ENCODE results near the gene CDHR5.
A peak's percentile ranks its signal among the peaks of the same experiment; 100 is the strongest.

Gene CDHR5

GRCh38 chr11:612201-612960 lies 12.4 kb downstream of the CDHR5 start:
- peaks cover 56 to 66% (median 64%) of the 10 kb centered on the region in 3 donors for H3K36me3 ChIP-seq
- no peak overlapping the region for H3K27ac ChIP-seq
- intact Hi-C loops (cut with DNase I; ENCODE audit: low total_unique reads): loop anchor here (5.0 kb wide), 1 partner anchor 35 kb away; the partner anchor contains the start of gene PHRF1
- no peaks in the 10 kb centered on the region for H3K27me3 ChIP-seq
- no peak overlapping the region for H3K4me3 ChIP-seq
- H3K9me3 ChIP-seq: no peaks in the 10 kb centered on the region
- DNase-seq: no peak
- TF ChIP-seq, protein P1, sequence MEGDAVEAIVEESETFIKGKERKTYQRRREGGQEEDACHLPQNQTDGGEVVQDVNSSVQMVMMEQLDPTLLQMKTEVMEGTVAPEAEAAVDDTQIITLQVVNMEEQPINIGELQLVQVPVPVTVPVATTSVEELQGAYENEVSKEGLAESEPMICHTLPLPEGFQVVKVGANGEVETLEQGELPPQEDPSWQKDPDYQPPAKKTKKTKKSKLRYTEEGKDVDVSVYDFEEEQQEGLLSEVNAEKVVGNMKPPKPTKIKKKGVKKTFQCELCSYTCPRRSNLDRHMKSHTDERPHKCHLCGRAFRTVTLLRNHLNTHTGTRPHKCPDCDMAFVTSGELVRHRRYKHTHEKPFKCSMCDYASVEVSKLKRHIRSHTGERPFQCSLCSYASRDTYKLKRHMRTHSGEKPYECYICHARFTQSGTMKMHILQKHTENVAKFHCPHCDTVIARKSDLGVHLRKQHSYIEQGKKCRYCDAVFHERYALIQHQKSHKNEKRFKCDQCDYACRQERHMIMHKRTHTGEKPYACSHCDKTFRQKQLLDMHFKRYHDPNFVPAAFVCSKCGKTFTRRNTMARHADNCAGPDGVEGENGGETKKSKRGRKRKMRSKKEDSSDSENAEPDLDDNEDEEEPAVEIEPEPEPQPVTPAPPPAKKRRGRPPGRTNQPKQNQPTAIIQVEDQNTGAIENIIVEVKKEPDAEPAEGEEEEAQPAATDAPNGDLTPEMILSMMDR (IDR thresholded peaks at IDR 0.05): no peak
- peaks cover 0 to 28% (median 19%) of the 10 kb centered on the region in 4 donors for H3K4me1 ChIP-seq

- peak in 1 of 2 donors; percentile 62 for DNase-seq
- intact Hi-C loops (cut with DNase I; ENCODE audit: low total_unique reads): loop anchor here (2.0 to 5.0 kb wide), 2 partner anchors 34 to 78 kb away; partner anchors contain the start of gene PHRF1
Measured at GRCh38 chr11:611001-611996, 13.5 kb downstream of the CDHR5 start.

GRCh38 chr11:610146-610801 lies 14.5 kb downstream of the CDHR5 start:
- Histone ChIP-seq H3K36me3 (peaks cover 76 to 86% (median 85%) of the 10 kb centered on the region in 3 donors), H3K4me3 (no peak overlapping the region), H3K4me1 (peaks cover 0 to 27% (median 15%) of the 10 kb centered on the region in 4 donors), H3K27ac (no peak overlapping the region), H3K27me3 (no peaks in the 10 kb centered on the region), H3K9me3 (no peaks in the 10 kb centered on the region)
- TF ChIP-seq, protein P1 (IDR thresholded peaks at IDR 0.05): no peak
- intact Hi-C loops (cut with DNase I; ENCODE audit: low total_unique reads): loop anchor here (2.0 to 5.0 kb wide), 2 partner anchors 33 to 77 kb away; partner anchors contain the start of gene PHRF1
- no peak for DNase-seq

More at GRCh38 chr11:611001-611996, 13.5 kb downstream of the CDHR5 start:
- Histone ChIP-seq H3K4me1 (peaks cover 0 to 28% (median 18%) of the 10 kb centered on the region in 4 donors), H3K36me3 (peaks cover 67 to 76% (median 75%) of the 10 kb centered on the region in 3 donors), H3K27me3 (no peaks in the 10 kb centered on the region), H3K27ac (no peak overlapping the region), H3K9me3 (no peaks in the 10 kb centered on the region), H3K4me3 (no peak overlapping the region)
- TF ChIP-seq, protein P1 (IDR thresholded peaks at IDR 0.05): no peak

DNA sequence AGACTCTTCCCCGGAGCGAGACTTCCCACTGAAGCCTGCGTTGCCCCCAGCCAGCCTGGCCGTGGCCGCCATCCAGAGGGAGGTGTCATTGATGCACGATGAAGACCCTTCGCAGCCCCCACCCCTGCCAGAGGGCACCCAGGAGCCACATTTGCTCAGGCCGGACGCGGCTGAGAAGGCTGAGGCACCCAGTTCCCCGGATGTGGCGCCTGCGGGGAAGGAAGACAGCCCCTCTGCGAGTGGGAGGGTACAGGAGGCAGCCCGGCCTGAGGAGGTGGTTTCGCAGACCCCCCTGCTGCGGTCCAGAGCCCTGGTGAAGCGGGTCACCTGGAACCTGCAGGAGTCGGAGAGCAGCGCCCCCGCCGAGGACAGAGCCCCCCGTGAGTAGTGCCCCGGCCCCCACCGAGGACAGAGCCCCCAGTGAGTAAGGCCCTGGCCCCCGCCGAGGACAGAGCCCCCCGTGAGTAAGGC lies 15.4 kb downstream of the CDHR5 start:
- Histone ChIP-seq H3K9me3 (no peaks in the 10 kb centered on the region), H3K36me3 (peaks cover 83 to 95% (median 94%) of the 10 kb centered on the region in 3 donors), H3K27me3 (no peaks in the 10 kb centered on the region), H3K4me3 (no peak overlapping the region), H3K27ac (no peak overlapping the region), H3K4me1 (peaks cover 0 to 18% (median 6%) of the 10 kb centered on the region in 4 donors)
- DNase-seq: no peak
- intact Hi-C loops (cut with DNase I; ENCODE audit: low total_unique reads): no loop called here
- TF ChIP-seq, protein P1 (IDR thresholded peaks at IDR 0.05): no peak

DNA sequence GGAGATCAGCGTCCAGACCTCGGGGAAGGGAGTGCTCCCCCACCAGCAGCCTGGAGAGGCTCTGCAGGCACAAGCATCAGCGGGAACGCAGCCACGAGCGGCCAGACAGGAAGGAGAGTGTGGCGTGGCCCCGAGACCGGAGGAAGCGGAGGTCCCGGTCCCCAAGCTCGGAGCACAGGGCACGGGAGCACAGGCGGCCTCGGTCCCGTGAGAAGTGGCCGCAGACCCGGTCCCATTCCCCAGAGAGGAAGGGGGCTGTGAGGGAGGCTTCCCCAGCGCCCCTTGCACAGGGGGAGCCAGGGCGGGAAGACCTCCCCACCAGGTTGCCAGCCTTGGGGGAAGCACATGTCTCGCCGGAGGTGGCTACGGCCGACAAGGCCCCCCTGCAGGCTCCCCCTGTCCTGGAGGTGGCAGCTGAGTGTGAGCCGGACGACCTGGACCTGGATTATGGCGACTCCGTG lies 15.9 kb downstream of the CDHR5 start:
- no peak for DNase-seq
- Histone ChIP-seq H3K4me1 (peaks cover 0 to 12% (median 1%) of the 10 kb centered on the region in 4 donors), H3K4me3 (no peak overlapping the region), H3K36me3 (peaks cover 89 to 100% (median 99%) of the 10 kb centered on the region in 3 donors), H3K9me3 (no peaks in the 10 kb centered on the region), H3K27ac (no peak overlapping the region), H3K27me3 (no peaks in the 10 kb centered on the region)
- TF ChIP-seq, protein P1 (IDR thresholded peaks at IDR 0.05): no peak
- intact Hi-C loops (cut with DNase I; ENCODE audit: low total_unique reads): no loop called here

Measured in tibial artery (tissue), 4 donors.